Measurements from ENCODE around the gene EPHA3. TPM values are rescaled to one million over a fixed set of nuclear protein-coding genes. Genes with fewer than 3 reads are reported as not detected.
A peak's percentile ranks its signal among the peaks of the same experiment; 100 is the strongest.

The EPHA3 gene
- total and polyA plus RNA-seq, 2 donors (not counting 1 experiment from before 2014, with no cell fraction given): 0.23 to 0.99 TPM

- Histone ChIP-seq H2AFZ (ENCODE audit: low read length) (no peak overlapping the region), H3K27me3 (ENCODE audit: control insufficient read depth, insufficient read depth, low read length) (no peaks in the 10 kb centered on the region)
- DNase-seq (ENCODE audit: low read depth in 2 of 2): peak; percentile 53 to 72
These were observed 8.3 kb upstream of the EPHA3 start for GRCh38 chr3:89098964-89099585.

GRCh38 chr3:89101251-89101650 lies 6.2 kb upstream of the EPHA3 start:
- DNase-seq (ENCODE audit: low read depth in 2 of 2): no peak
- Histone ChIP-seq H3K9me3 (ENCODE audit: control insufficient read depth, insufficient read depth, low read depth, low read length) (no peaks in the 10 kb centered on the region), H3K4me3 (replicated peaks in 1 of 4; ENCODE audit: control extremely low read depth in 1 of 4, insufficient read depth in 1 of 4, low read depth in 3 of 4, low read length in 4 of 4) (no peak overlapping the region), H3K27me3 (ENCODE audit: control insufficient read depth, insufficient read depth, low read length) (no peaks in the 10 kb centered on the region), H3K36me3 (ENCODE audit: control insufficient read depth, insufficient read depth, low read length) (no peaks in the 10 kb centered on the region), H3K27ac (ENCODE audit: insufficient read depth, low read length) (no peak overlapping the region), H3K4me1 (ENCODE audit: control insufficient read depth, extremely low read depth, insufficient read depth, low read length) (no peaks in the 10 kb centered on the region), H3K4me2 (ENCODE audit: extremely low read depth, insufficient read depth, low read length) (no peak overlapping the region), H3K9ac (ENCODE audit: insufficient read depth, low read length) (no peak overlapping the region), H2AFZ (ENCODE audit: low read length) (no peak overlapping the region), H3K79me2 (ENCODE audit: control insufficient read depth, insufficient read depth, low read length) (no peaks in the 10 kb centered on the region), H4K20me1 (ENCODE audit: control insufficient read depth, extremely low read depth, insufficient read depth, low read length) (no peaks in the 10 kb centered on the region)
- no peak for TF ChIP-seq EZH2 (IDR thresholded peaks at IDR 0.05; ENCODE audit: low read length, missing control alignments)
- TF ChIP-seq CTCF (conservative IDR thresholded peaks at IDR 0.05 in 1 of 2, IDR thresholded peaks at IDR 0.05 in 1 of 2; ENCODE audit: low read depth in 1 of 2, low read length in 2 of 2): no peak

More at GRCh38 chr3:89098964-89099585, 8.3 kb upstream of the EPHA3 start:
- H3K9ac ChIP-seq (ENCODE audit: insufficient read depth, low read length): no peak overlapping the region
- H3K9me3 ChIP-seq (ENCODE audit: control insufficient read depth, insufficient read depth, low read depth, low read length): no peaks in the 10 kb centered on the region
- H3K4me1 ChIP-seq (ENCODE audit: control insufficient read depth, extremely low read depth, insufficient read depth, low read length): no peaks in the 10 kb centered on the region
- H3K79me2 ChIP-seq (ENCODE audit: control insufficient read depth, insufficient read depth, low read length): no peaks in the 10 kb centered on the region
- no peaks in the 10 kb centered on the region for H4K20me1 ChIP-seq (ENCODE audit: control insufficient read depth, extremely low read depth, insufficient read depth, low read length)
- H3K27ac ChIP-seq (ENCODE audit: insufficient read depth, low read length): no peak overlapping the region
- peak; percentile 98 to 99 for TF ChIP-seq CTCF (conservative IDR thresholded peaks at IDR 0.05 in 1 of 2, IDR thresholded peaks at IDR 0.05 in 1 of 2; ENCODE audit: low read depth in 1 of 2, low read length in 2 of 2)
- TF ChIP-seq EZH2 (IDR thresholded peaks at IDR 0.05; ENCODE audit: low read length, missing control alignments): no peak
- no peaks in the 10 kb centered on the region for H3K36me3 ChIP-seq (ENCODE audit: control insufficient read depth, insufficient read depth, low read length)
- H3K4me2 ChIP-seq (ENCODE audit: extremely low read depth, insufficient read depth, low read length): no peak overlapping the region
- no peak overlapping the region for H3K4me3 ChIP-seq (replicated peaks in 1 of 4; ENCODE audit: control extremely low read depth in 1 of 4, insufficient read depth in 1 of 4, low read depth in 3 of 4, low read length in 4 of 4)

- H3K4me3 ChIP-seq (replicated peaks in 1 of 4; ENCODE audit: control extremely low read depth in 1 of 4, insufficient read depth in 1 of 4, low read depth in 3 of 4, low read length in 4 of 4): no peak overlapping the region
- H3K27ac ChIP-seq (ENCODE audit: insufficient read depth, low read length): no peak overlapping the region
- no peak overlapping the region for H2AFZ ChIP-seq (ENCODE audit: low read length)
- H3K79me2 ChIP-seq (ENCODE audit: control insufficient read depth, insufficient read depth, low read length): no peaks in the 10 kb centered on the region
- TF ChIP-seq EZH2 (IDR thresholded peaks at IDR 0.05; ENCODE audit: low read length, missing control alignments) (no peak), CTCF (conservative IDR thresholded peaks at IDR 0.05 in 1 of 2, IDR thresholded peaks at IDR 0.05 in 1 of 2; ENCODE audit: low read depth in 1 of 2, low read length in 2 of 2) (no peak)
- H3K4me2 ChIP-seq (ENCODE audit: extremely low read depth, insufficient read depth, low read length): no peak overlapping the region
- no peaks in the 10 kb centered on the region for H4K20me1 ChIP-seq (ENCODE audit: control insufficient read depth, extremely low read depth, insufficient read depth, low read length)
- H3K9me3 ChIP-seq (ENCODE audit: control insufficient read depth, insufficient read depth, low read depth, low read length): no peaks in the 10 kb centered on the region
- H3K9ac ChIP-seq (ENCODE audit: insufficient read depth, low read length): no peak overlapping the region
- no peaks in the 10 kb centered on the region for H3K36me3 ChIP-seq (ENCODE audit: control insufficient read depth, insufficient read depth, low read length)
- no peak for DNase-seq (ENCODE audit: low read depth in 2 of 2)
- no peaks in the 10 kb centered on the region for H3K27me3 ChIP-seq (ENCODE audit: control insufficient read depth, insufficient read depth, low read length)
- no peaks in the 10 kb centered on the region for H3K4me1 ChIP-seq (ENCODE audit: control insufficient read depth, extremely low read depth, insufficient read depth, low read length)
These were observed 5.5 kb upstream of the EPHA3 start for GRCh38 chr3:89101921-89102320.

Measured in fibroblast of lung (primary cell).